Measurements from ENCODE around the gene ICE1.

Gene ICE1

DNA sequence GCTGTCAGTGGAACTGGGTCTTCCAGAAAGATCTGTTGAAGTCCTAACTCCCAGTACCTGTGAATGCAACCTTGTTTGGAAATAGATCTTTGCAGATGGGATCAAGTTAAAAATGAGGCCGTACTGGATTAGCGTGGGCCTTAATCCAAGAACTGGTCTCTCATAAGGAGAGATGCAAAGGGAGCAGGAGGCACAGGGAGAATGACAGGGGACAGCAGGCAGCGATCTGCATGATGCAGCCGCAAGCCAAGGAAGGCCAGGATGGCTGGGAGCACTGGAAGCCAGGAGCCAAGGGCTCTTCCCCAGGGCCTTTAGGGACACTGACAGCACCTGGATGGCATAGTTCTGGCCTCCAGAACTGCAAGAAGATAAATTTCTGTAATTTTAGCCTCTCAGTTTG, 114.4 kb downstream of the ICE1 start:
- DNase-seq (ENCODE audit: low spot score) = no peak

DNA sequence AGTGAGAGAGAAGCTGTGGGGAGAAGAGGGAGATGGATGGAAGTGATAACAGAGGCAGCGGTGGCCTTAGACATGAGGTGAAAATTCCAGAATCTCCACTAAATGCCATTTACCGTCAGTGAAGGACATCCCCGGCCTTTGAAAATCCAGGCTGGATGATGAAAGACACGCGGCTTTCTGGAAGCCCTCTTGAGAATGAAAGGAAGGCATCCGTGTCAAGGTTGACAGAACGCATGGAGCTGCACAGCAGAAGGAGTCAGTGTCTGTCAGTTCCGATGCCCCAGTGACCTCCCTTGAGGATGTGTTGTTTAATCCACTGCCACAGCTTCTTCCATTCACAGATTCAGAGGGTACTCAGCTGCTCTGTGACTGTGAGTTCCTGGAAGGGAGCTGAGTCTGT, 114.9 kb downstream of the ICE1 start:
- DNase-seq (ENCODE audit: low spot score) = no peak

GRCh38 chr5:5539590-5539989, 117.1 kb downstream of the ICE1 start:
- no peak for DNase-seq (ENCODE audit: low spot score)

Data from hematopoietic multipotent progenitor cell treated with erythropoietin and hydrocortisone succinate and interleukin-3 and kit ligand, for 15 days (in vitro differentiated cells).